Right ventricle myocardium superior (tissue), 1 donor: ENCODE data around the gene CBY2. TPM values are rescaled to one million over a fixed set of nuclear protein-coding genes. Genes with fewer than 3 reads are reported as not detected.
"Not testable (repeated sequence)": the region's sequence is repeated elsewhere in the genome, so short reads cannot be mapped to it uniquely, and the experiment has no call there.

Experiments
- ATAC-seq: fragments of 200-7000 bp; cut with Tn5 transposase; one replicate; pipeline ENCODE4 v1.9.1; 2020; ENCODE audit warnings: mild to moderate bottlenecking; ENCODE audit not compliant: poor library complexity
- DNase-seq: peaks from one replicate; pipeline ENCODE4 v3.0.0-alpha.2; 2020
- intact Hi-C: fragments of 100-400 bp; cut with DNase I; formaldehyde crosslinking; loops from one replicate; pipeline ENCODE4 v1.11.2; 2022
- long read RNA-seq: library from polyadenylated mRNA; unstranded; transcript quantifications from one replicate; pipeline ENCODE4 v2.0.0, GENCODE V29; 2021
- total RNA-seq: library from RNA; stranded (reverse); fragmentation: NEBNext Ultra II Directional; extraction: Animal tissue kit (Norgen Biotek cat#: 25700); gene quantifications from one replicate; pipeline ENCODE4 v1.2.1, GENCODE V29; 2021
- donor health status: DM: no; HTN: yes; CAD: no; lungs with severe emphysema.

CBY2 gene, protein sequence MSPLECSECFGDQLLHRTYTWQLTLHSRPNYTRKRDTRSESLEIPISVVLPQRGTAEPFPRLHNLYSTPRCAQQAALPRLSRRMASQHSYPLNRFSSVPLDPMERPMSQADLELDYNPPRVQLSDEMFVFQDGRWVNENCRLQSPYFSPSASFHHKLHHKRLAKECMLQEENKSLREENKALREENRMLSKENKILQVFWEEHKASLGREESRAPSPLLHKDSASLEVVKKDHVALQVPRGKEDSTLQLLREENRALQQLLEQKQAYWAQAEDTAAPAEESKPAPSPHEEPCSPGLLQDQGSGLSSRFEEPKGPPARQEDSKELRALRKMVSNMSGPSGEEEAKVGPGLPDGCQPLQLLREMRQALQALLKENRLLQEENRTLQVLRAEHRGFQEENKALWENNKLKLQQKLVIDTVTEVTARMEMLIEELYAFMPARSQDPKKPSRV
- total RNA-seq, result not detected
- long read RNA-seq, result 0 reads

DNA sequence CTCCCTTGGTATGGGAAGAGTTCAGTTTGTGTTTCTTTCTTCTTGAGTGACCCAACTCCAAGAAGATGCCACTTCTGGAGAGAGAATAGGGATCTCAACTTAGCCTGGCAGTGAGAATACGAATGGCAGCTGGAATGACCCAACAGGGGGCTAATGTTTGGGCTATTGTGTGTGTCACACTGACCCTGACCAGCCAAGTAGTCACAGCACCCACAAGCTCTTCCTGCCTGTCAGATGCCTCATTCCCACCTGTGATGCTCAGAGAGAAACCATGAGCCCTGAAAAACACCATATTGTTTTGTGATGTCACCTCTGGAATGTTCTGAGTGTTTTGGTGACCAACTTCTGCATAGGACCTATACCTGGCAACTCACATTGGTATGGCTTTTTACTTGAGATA is at the start of gene CBY2:
CBY2 (plus strand) TSS at position 233 of the 400 bp plus-strand sequence; CDS start at position 304, 71 bp downstream.
- DNase-seq (no peak), ATAC-seq (no peak)
- intact Hi-C loops, result no loop called here

GRCh38 chr13:45654633-45655349 is 47.3 kb upstream of the CBY2 start:
- DNase-seq (no peak), ATAC-seq (no peak)
- intact Hi-C loops, result no loop called here

GRCh38 chr13:45658586-45659235 is 43.4 kb upstream of the CBY2 start:
- DNase-seq, result no peak
- no peak for ATAC-seq

DNA sequence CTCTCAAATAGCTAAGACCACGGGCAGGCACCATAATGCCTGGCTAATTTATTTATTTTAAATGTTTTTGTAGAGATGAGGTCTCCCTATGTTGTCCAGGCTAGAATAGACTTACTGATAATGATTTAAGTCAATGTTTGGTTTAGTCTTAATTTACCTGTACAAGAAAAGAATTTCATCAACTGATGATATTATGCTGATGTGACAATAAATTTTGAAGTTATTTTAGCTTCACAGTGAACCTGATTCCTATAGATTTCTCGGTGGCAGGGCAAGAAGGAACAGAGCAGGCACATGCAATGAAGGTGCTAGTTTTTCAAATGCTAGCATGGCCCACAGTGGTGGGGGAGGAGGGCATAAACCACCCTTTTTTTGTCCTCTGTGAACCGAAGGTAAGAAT is 42.6 kb upstream of the CBY2 start:
- DNase-seq (no peak), ATAC-seq (no peak)
- intact Hi-C loops, result no loop called here

More at GRCh38 chr13:45658586-45659235, 43.4 kb upstream of the CBY2 start:
- intact Hi-C loops, result no loop called here

GRCh38 chr13:45660458-45660857 is 41.7 kb upstream of the CBY2 start:
- intact Hi-C loops, DNase-seq, ATAC-seq: not testable (repeated sequence)

GRCh38 chr13:45662162-45662561 is 40.0 kb upstream of the CBY2 start:
- ATAC-seq (no peak), DNase-seq (no peak)
- intact Hi-C loops, result no loop called here

DNA sequence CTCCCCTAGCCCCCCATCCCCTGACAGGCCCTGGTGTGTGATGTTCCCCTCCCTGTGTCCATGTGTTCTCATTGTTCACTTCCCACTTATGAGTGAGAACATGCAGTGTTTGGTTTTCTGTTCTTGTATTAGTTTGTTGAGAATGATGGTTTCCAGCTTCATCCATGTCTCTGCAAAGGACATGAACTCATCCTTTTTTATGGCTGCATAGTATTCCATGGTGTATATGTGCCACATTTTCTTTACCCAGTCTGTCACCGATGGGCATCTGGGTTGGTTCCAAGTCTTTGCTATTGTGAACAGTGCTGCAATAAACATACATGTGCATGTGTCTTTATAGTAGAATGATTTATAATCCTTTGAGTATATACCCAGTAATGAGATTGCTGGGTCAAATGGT is 39.2 kb upstream of the CBY2 start:
- DNase-seq, intact Hi-C loops, ATAC-seq: not testable (repeated sequence)

DNA sequence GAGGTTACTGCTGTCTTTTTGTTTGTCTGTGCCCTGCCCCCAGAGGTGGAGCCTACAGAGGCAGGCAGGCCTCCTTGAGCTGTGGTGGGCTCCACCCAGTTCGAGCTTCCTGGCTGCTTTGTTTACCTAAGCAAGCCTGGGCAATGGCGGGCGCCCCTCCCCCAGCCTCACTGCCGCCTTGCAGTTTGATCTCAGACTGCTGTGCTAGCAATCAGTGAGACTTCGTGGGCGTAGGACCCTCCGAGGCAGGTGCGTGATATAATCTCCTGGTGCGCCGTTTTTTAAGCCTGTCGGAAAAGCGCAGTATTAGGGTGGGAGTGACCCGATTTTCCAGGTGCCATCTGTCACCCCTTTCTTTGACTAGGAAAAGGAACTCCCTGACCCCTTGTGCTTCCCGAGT is 32.5 kb upstream of the CBY2 start:
- DNase-seq, ATAC-seq, intact Hi-C loops: not testable (repeated sequence)

DNA sequence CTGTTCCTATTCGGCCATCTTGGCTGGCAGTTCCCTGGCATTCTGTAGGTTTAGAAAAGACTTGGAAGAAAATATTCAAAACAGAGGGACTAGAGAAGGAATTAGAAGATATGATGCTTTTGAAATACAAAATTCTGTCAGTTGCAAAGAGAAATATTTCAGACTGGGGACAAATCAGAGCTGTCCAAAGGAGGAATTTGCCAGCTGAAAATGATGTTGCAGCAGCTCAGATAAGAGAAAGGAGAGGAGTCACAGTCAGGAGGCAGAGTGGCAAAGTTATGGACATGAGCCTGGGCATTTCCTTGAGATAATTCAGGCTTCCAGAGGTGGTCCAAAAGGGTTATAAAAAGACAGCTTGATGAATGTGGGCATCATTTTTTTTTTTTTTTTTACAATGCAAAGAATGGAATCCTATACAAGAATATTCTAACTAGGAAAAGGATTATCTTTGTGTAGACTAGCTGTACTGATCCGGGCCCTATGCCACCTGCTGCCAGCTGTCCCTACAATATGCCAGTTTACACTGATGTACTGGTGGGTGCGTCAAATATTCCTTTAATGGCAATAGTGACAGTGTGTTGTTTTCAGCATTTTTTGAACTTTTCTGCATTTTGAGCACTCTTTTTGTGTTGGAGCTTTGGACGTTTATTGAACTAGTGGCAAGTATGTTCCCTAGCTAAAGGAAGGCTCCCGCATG is 31.8 kb upstream of the CBY2 start:
- DNase-seq (no peak), ATAC-seq (no peak)
- intact Hi-C loops, result no loop called here

- intact Hi-C loops, result no loop called here
- DNase-seq, result no peak
- no peak for ATAC-seq
Observed at GRCh38 chr13:45674908-45675307, 27.2 kb upstream of the CBY2 start.

DNA sequence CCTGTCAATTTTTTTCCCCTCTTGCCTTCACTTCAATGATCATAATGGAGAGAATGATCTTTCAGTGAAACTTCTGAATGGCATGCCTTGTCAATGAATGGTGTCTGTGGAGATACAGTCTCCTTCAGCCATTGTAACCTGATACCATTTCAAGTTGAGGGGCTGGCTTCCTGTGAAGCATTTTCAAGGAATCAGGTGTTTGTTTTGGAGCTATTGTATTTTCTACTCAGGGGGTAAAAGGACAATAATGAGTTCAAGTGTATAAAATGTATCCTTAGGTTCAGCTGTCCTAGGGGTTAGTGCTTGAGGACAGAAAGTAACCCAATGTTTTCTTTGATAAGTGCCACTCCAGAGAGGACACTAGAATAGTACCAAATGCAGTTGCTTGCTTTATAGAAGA is 23.8 kb upstream of the CBY2 start:
- ATAC-seq (no peak), DNase-seq (no peak)
- intact Hi-C loops, result no loop called here

DNA sequence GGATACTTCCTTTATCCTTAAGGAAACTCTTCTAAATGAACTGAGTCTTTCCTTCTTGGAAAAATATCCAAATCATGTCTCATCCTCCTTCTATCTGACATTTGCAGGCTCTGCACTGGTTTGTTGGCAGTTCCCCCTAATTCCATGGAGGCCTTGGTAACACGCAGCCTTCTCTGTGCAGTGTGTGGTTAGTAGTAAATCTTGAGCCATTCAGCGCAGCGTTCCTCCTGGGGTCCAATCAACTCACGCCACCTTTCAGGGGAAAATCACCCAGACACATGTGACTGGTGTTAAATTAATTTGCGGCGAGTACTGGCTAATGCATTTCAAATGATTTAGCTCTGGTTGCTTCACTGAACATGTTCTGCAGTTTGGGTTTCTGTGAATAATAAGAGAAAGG is 21.0 kb upstream of the CBY2 start:
- intact Hi-C loops, result no loop called here
- no peak for ATAC-seq
- DNase-seq, result no peak

DNA sequence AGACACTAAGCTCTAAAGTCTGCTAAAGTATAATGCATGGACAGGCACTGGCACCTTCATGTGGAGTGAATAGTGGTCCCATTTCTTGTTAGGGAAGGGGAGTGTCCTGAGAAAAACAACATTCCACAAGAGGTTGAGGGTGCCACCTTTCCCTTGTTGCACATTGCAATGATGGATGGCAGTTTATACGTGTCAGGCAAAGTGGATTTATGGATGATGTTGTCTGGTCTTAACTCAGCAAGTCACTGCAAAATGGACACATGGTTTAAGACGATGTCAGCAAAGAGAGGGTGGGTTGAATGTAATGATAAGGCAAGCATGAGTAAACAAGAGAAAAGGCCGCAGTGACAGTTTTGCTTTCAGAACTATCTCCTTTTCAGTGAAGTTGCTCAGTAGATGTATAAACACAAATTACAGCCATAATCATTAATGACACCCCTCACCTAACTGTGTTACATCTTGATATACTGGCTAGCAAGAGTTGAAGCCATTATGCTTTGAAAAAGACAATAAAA is 19.6 kb upstream of the CBY2 start:
- no peak for DNase-seq
- ATAC-seq, result no peak
- intact Hi-C loops, result no loop called here

DNA sequence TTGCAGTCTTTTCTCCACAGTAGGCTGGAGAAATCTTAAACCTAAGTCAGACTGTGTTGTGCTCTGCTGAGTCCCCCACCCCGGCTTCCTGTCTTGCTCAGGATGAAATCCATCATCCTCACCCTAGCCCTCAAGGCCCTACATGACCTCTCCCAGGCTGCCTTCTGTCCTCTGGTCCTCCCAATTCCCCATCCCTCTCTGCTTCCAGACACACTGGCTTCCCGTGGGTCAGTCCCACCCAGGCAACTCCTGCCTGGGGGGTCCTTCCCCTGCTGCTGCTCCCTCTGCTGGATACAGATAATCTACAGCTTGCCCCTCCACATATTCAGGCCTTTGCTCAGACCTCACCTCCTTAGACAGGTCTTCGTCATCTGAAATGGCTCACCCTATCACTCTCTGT is 18.4 kb upstream of the CBY2 start:
- no peak for DNase-seq
- intact Hi-C loops, result no loop called here
- ATAC-seq, result no peak

- intact Hi-C loops, result no loop called here
- ATAC-seq (no peak), DNase-seq (no peak)
Observed at GRCh38 chr13:45688577-45688976, 13.5 kb upstream of the CBY2 start.

DNA sequence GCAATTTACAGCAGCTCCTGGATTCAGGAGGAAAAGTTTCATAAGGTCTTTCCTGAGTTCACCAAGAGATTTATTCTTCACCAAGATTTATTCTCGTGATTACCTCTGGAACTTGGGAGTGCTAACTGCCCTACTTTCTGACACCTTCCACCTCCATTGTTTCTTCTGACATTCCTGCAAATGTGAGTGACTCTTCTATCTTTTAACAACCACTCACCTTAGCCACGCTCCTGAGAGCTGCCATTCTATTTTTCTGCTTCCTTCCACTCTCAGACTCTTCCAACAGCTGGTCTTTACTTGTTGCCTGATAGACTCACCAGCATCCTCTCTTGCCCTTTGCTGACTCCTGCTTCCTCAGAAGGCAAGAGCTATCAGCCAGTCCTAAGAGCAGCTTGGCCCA is 11.5 kb upstream of the CBY2 start:
- ATAC-seq (no peak), DNase-seq (no peak)
- intact Hi-C loops, result no loop called here

DNA sequence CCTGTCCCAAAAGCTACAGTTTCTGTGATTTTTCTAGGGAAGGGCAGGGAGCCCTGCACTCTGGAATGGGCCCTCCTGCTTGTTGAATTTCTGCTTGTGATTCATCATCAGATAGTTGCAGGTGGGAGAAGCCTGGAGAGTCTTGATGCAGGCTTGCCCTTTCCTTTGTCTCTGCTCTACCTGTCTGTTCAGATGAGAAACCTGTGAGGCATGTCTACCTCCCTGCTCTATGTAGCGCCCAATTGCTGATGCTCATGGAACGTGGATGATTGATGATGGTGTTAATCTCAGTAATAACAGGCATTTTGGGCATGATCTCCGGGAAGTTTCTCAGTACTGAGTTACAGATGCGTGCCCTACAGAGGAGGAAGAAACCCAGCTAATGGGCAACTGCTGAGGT is 10.9 kb upstream of the CBY2 start:
- intact Hi-C loops, result no loop called here
- no peak for ATAC-seq
- DNase-seq, result no peak

- ATAC-seq (no peak), DNase-seq (no peak)
- intact Hi-C loops, result no loop called here
Observed at GRCh38 chr13:45691667-45692066, 10.5 kb upstream of the CBY2 start.

GRCh38 chr13:45695198-45695730 is 6.9 kb upstream of the CBY2 start:
- intact Hi-C loops, result no loop called here
- DNase-seq (no peak), ATAC-seq (no peak)
